COLO668 (cell line): Measurements from ENCODE around the gene SPRING1.
"Not testable (repeated sequence)": the region's sequence is repeated elsewhere in the genome, so short reads cannot be mapped to it uniquely, and the experiment has no call there.

Experiments
- DNase-seq: peaks from one replicate; lab custom pipeline; 2025; ENCODE audit not compliant: unreplicated experiment; lab: John Stamatoyannopoulos, UW

Gene SPRING1

DNA sequence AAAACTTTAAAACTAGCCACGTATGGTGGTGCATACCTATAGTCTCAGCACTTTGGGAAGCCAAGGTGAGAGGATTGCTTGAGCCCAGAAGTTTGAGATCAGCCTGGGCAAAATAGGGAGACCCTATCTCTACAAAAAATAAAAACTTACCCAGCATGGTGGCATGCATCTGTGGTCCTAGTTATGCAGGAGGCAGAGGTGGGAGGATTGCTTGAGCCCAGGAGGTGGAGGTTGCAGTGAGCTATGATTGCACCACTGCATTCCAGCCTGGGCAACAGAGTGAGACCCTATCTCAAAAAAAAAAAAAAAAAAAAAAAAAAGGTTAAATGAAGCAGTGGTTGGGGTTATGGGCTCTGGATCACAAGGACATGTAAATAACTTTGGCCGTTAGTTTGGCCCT lies 4.9 kb upstream of the SPRING1 start:
- not testable (repeated sequence) for DNase-seq

DNA sequence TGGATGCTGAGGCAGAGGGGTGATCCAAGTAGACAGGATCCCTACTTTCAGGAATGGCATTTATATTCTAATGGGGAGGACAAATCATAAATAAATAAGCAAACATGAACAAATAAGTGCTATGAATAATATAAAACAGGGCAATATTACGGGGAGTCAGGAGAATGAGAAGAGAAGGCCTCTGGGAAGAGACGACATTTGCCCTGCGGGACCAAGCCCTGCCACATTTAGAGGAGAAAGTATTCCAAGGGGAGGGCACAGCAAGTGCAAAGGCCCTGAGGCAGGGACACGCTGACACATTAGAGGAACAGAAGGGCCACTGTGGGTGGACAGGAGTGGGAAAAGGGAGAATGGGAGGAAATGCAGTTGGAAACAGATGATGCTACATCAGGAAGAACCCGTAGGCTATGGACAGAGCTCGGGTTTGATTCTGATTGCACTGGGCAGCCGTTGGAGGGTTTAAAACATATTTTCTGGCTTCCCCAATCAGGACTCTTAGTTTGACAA lies 1.6 kb upstream of the SPRING1 start:
- no peak for DNase-seq

DNA sequence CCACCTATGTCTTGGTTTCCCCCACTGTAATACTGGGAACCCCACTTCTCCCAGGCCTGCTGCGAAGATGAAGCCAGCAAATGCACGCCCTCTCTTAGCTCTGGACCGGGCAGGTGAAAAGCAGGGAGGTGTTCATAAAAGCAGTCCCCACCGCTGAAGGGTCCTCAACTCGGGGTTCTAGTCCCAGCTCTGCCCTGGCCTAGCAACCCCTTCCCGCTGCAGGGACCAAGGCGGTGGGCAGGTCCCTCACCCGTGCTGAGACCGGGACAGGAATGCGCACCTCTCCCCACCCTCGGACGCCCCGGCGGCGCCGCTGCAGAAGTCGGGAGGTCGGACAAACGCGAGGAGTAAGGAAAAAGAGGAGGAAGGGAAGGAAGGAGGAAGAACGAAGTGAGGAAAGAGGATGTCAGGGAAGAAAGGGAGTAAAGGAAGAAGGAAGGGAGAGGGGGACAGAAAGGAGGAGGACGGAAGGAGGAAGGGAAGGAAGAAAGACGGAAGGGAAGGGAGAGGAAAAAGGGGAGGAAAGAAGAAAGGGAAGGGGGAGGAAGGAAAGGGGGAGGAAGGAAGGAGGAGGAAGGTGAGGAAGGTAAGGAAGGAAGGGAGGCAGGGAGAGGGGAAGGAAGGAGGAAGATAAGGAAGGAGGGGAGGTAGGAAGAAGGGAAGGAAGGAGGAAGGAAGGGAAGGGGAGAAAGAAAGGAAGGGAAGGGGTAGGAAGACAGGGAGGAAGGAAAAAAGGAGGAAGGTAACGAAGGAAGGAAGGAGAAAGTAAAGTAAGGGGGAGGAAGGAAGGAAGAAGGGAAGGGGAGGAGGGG lies 701 bp downstream of the SPRING1 start:
- DNase-seq: peak; percentile 29

DNA sequence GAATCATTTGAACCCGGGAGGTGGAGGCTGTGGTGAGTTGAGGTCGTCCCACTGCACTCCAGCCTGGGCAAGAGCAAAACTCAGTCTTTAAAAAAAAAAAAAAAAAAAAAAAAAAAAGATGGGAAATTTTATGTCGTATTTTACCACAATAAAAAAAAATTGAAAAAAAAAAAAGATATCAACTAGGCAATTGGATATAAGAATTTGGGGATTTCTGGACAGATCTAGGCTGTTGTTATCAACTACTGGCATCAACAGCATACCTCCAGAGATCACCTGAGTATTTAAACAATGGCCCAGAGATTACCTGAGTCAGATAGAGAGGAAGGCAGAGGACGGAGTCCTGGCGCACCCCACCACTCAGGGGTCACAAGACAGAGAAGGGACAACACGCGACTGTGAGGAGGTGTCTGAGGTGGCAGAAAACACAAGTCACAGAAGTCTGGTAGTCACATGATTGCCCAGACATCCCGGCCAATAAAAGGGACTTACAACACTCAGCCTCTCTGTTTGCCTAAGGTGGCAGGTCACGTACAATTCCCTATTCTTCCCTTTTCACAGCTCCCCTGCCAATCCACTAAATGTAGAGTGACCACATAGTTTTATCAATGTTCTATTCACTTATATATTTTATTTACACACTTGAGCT lies 1.8 kb downstream of the SPRING1 start:
- peak; percentile 12 for DNase-seq

DNA sequence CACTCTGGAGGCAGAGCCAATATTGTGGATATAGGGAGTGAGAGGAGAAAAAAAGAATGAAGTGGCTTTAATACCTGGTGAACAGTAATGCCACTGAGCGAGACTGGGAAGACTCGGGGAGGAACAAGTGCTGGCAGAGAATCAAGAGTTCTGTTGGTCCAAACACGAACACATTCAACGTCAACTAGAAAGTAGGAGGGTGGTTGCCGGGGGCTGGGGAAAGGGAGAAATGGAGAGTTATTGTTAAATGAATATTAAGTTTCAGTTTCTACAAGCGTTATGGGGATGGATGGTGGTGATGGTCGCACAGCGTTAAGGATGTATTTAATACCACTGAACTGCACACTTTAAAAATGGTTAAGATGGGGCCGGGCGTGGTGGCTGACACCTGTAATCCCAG lies 2.8 kb downstream of the SPRING1 start:
- no peak for DNase-seq

DNA sequence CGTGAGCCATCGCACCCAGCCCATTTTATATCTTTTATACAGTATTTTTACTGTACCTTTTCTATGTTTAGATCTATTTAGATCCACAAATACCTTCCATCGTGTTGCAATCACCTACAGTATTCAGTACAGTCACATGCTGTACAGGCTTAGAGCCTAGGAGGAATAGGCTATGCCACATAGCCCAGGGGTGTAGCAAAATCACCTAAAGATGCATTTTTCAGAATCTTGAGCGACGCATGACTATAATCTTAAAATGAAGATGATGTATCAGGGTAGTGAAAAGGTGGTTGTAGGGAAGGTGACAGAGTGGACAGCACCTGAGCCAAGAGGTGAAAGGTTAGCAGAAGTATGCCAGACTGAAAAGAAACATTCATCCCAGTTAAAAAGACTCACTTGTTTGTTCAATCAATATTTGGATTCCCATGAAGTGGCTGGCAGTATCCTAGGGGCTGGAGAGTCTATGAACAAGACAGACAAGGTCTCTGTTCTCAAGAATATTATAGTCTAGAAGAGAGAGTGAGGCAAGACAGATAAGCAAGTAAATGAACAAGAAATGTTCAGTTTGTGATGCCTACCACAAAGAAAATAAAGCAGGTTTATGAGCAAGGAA lies 3.6 kb downstream of the SPRING1 start:
- no peak for DNase-seq

DNA sequence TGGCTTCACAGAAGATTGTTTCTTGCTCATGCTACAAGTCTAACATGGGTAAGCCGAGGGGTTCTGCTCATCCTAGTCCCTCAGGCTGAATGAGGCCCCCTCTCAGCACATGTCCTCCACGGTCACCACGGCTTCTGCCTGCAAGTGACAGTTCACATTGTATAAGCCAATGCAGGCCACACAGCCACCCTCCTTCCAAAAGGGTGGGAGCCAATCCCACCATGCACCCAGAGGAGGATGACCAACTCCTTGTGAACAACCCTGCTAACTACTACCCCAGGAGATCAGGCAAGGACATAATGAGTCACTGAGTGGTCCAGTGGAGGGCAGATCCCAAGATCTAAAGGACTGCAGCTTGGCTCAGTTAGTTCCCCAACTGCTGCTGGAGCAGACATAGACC lies 6.1 kb downstream of the SPRING1 start:
- no peak for DNase-seq

DNA sequence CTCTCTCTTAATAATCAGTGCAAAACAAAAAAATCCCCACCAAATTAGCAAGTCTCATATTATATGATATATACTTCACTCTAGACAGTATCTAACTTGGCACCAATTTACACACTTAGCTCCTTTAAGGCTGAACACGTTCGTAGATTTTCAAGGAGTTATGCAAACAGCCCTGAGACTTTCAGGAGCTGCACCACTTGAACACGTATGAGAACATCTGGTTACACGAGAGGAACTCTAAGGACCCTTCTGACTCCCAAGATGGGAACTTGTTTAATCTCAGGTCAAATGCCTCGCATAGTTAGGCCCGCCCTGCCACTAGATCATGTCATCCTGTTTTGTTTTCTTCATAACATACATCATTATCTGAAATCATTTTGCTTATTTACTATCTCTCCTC lies 10.0 kb downstream of the SPRING1 start:
- DNase-seq: no peak

DNA sequence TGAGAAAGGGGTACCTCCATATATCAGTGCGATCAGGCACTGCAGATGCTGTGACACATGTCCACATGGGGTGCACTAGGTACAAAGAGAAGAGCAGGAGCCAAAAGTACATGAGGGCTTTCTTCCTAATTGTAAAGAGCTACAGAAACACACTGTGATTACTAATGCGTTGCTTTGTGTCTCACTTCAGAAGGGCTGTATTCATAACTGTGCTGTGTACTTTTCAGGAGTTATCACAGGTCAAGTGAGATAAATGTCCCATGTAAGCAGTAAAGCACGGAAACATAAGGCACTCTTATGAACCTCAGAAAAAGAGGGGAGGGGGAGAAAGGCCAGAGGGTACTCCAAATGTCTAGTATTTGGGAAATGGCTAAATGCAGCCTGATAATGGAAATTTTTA lies 10.6 kb downstream of the SPRING1 start:
- DNase-seq: no peak

DNA sequence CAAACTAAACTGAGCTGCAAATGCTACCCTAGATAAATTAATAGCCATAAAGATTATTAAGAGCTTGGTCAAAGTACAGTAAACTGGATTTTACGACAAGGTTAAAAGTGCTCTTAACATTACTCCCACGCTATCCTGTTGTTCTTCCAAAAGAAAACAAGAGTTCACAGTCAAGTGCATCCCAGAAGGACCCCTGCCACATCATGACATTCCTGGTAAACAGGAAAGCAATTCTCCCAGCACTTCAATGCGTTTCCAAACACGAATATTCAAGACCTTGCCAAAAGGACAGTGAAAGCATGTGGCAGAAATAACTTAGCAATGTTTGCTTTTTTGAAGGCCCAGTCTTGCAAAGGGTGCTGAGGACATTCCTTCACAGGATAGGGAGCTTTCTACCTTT lies 11.2 kb downstream of the SPRING1 start:
- no peak for DNase-seq

DNA sequence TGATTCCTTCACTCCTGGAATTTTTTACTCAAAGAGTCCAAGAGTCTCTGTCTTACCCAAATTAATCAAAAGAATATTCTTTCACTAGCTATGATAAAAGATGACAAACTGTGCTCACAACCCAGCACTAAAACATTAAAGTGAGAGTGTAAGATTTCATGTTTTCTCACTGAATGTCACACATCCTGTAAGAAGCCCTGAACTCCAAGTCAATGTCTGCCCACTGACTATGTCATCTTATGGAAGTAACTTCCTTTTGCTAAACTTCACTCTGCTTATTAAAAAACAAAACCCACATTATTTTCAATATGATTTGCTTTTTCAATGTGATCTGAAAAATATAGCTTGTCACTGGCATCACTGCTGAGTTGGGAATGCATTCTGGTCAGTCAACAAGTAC lies 15.6 kb downstream of the SPRING1 start:
- no peak for DNase-seq

DNA sequence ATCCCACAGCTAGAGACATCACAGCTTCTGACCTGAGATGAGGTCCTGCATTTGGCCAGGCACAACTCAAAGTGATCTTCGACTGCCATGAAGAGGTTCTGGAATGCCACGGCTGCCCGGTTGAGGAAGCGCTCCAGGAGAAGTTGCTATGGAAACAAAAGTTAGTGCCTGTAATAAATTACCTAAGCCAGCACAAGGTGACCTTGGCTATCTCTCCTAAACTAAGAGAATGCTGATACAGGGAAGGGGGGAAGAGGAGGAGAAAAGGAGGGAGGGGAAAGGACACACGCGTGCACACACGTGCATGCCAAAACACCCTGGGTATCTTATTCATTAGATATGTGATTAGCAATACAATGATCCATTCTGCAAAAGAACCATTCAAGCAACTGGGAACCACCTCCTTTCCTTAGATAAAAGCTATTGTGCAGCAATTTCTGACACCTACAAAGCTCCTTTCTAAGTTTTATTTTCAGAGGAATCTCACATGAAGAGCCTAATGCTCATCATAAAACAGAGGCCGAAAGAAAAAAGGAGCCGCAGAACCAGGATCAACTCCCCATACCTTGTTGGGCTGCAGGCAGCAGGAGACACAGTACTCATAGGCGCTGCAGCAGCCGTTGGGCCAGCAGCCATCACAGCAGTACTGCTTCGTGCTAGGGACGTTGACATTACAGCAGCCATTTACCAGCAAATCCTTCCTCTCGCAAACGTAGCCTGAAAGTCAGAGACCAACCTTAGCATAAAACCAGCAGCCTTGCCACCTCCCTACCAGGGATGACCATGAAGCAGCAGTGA lies 17.9 kb downstream of the SPRING1 start:
- DNase-seq: peak; percentile 11

DNA sequence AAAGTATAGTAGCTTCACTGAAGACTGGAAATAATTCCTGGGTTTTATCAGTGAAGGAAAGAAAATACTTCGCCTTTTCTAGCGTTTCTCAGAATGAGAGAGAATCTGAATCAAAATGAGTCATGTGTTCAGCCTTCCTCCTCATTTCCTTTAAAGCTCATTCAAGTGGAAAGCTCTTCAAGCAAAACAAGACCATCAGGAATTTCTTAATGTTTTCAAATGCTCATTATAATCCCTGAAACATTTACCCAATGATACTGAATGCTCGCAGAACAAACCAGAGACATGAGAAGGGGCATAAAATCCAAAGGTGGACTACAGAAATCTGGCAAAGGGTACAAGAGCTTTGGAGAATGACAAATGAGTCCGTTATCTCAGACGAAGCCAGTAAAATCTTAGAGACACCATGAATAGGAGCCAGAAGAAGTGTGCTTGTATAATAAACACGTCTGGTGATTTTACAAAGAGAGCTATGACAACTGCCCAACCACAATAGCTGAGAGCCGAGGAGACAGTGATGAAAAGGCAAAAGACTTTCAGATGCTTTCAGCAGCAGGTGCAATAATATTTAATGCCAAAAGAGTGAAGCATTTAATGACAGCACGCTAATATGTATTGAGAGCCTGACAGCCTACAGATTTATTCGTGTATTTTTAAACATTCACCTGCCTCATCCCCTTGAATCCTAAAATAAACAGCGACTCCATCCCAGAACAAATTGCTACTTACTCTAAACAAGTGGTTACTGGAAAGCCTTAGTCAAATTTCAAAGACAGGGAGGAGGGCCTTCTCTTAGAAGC lies 19.0 kb downstream of the SPRING1 start:
- no peak for DNase-seq

DNA sequence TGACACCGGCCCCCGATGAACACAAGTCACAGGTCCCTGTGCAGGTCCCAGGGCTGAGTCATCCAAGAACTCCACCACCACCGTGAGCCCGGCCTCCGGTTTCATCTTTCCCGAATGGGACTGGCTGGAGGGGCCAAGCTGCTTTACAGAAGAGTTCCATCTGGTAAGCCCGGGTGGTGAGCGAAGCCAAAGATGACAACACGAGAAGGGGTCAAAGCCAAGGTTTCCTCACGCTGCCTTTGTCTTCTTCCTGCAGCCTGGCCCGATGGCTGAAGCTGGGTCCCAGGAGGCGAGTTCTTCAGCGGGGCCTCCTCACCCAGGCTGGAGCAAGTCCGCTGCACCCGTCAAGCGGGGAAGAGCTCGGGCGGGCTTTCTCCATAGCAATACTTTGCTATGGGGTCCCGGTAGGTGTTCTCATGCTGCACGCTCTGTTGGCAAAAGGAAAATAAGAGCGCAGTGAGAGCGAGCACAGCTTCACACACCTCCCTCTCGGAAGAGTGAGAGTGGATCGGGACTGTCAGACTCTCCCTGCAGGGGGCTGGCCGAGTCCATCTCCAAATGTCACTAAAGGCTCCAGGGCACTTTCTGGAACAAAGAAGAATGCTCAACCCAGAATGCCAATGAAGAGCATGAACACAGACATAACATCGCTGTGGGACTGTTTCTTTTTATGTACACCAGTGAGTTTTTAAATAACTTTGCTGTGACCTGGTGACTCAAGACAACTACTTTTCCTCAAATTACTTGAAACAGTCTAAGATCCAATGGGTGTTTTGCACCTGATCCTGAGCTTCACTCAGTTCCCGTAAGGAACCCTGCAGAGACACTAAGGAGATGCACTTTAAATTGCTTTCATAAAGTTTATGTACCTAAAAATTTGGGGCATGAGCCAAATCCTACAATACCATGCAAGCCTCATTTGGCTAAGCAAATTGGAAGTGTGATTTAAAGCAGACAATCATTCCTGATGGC lies 20.1 kb downstream of the SPRING1 start:
- DNase-seq: no peak

DNA sequence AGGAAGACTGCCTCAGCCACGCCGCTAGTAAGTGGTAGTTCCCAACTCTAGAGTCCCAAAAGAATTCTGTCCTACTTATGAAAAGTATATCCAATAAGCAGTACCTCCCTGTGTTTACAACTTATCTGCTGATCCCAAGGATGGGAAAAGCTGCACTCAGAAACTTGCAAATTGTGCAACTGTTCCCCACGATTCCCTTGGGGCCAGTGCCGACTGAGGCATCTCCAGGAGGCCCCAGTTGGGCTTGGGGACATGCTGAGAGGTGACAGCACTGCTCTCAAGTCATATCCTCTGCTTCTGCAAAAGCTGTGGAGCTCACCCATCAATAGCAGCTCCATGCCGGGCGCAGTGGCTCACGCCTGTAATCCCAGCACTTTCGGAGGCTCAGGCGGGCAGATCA lies 23.7 kb downstream of the SPRING1 start:
- no peak for DNase-seq

DNA sequence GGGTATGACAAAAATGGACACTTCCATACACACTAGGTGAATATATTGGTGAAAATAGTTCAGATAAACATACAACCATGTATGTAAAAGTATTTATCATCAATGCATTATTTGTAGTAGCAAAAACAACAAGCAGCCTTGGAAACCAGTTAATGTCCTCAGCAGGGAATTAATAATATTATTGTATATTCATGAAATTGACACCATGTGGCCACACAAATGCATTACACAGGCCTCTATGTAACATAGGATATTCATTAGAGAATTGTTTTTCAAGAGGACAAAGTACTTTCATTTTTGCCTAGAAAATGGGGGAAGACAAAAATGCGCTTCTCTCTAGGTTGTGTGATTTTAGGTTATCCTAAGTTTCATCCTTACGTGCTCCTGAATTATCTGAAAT lies 24.3 kb downstream of the SPRING1 start:
- DNase-seq: no peak

DNA sequence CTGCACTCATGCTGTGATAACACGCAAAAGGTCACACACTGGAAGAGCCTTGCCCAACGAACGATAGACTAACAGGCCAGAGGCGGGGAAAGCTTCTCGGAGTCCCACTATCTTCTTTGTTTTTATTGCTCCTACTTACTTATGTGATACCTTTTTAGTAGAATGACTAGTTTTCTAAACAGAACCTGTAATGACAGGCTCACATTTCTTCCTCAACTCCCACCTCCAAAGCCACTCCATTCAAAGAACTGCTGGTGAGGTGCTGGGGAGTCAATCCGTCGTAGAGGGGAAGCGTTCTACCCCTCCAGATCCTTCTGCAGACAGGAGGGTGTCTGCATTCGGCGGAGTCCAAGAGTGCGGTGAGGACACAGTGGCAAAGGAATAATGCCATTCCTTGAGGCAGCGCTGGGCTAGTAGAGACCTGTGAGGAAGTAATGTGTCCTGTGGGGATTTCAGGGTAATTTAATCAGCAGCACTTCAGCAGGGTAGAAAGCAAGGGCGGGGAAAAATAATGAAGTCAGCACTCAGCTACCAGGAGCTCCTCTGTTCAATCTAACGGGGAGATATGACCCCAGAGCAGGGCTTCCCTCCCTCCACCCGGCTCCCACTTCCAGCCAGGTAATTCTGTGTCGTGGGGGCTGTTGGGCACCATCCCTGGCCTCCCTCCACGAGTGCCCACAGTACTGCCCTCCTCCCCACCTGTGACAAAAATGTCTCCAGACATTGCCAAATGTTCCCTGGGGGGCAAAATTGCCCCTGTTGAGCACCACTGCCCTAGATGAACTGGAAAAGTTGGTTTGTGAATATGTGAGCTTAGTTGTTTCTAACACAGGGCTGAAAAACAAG lies 25.2 kb downstream of the SPRING1 start:
- no peak for DNase-seq

DNA sequence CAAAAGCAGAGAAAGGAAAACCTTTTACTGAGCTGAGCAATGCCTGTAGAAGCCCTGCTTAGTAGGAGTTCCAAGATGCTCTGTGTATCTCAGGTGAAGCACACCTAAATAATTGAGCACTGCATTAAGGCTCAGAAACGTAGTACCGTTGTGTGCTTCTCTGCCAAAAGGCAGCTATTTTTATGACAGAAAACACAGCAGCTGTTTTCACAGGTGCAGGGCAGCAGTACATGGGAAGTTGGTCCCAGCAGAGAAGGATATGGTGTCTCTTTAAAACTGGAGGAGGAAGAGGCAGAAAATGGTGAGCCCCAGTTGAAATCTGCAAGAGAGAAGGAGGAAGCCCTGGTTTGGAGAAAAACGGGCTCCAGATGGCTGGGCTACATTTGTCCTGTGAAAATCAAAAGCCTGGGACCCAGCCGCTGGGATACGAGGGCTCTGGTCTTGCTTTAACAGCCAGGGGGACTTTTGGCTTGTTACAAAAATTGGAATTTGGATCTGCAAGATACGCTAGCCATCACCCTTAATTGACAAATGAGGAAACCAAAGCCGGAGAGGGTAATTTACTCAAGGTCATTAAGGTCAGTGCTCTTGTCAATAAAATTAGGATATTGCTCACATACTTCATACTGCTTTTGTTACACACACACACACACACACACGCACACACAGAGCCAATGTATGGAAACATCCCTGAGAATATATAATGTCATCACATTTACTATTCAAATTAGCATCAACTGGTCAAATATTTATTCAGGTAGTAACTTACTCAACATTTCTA lies 27.3 kb downstream of the SPRING1 start:
- no peak for DNase-seq
